ENCODE measurements around the gene DCXR. TPM values are rescaled to one million over a fixed set of nuclear protein-coding genes. Genes with fewer than 3 reads are reported as not detected.
A peak's percentile ranks its signal among the peaks of the same experiment; 100 is the strongest.

Gene DCXR
- total and polyA plus RNA-seq, 2 of the 13 experiments (the other 11 are each of a cell fraction or from before 2014, with no cell fraction given), result 287 to 311 TPM

GRCh38 chr17:82081546-82081945 is 44.0 kb upstream of the DCXR start:
- Histone ChIP-seq H3K27me3 (ENCODE audit: control insufficient read depth in 1 of 2, insufficient read depth in 2 of 2, low read length in 2 of 2) (no peaks in the 10 kb centered on the region), H2AFZ (ENCODE audit: low read length) (no peak overlapping the region), H3K4me3 (replicated peaks in 1 of 3; ENCODE audit: insufficient read depth in 1 of 3, low read depth in 2 of 3, low read length in 3 of 3) (no peak overlapping the region), H3K27ac (ENCODE audit: extremely low read length, insufficient read depth, low read length) (no peak overlapping the region), H3K79me2 (ENCODE audit: insufficient read depth, low read length) (no peaks in the 10 kb centered on the region), H3K9ac (ENCODE audit: insufficient read depth, low read depth, low read length) (no peak overlapping the region), H4K20me1 (ENCODE audit: insufficient read depth, low read length) (peaks cover 53% of the 10 kb centered on the region), H3K36me3 (replicated peaks in 1 of 2; ENCODE audit: control insufficient read depth in 1 of 2, insufficient read depth in 2 of 2, low read length in 2 of 2) (peaks cover 67 to 80% of the 10 kb centered on the region in 2 experiments), H3K4me2 (ENCODE audit: low read depth, low read length) (no peak overlapping the region), H3K9me3 (ENCODE audit: low read length) (no peaks in the 10 kb centered on the region), H3K4me1 (ENCODE audit: insufficient read depth, low read length) (no peaks in the 10 kb centered on the region)
- no TSS peak for BruUV-seq (replicated peaks)
- FAIRE-seq (no peak), DNase-seq (ENCODE audit: low spot score) (no peak), ATAC-seq (no peak)
- ChIA-PET POLR2A (interaction anchor here (1.2 kb wide), 1 partner anchor 18 kb away, joined by 3 read pairs; no protein-coding TSS in a partner anchor), CTCF (ENCODE audit: low intra/inter-chr PET ratio, low total read pairs) (no interaction called here)
- WGBS (ENCODE audit: low lambda C conversion rate), result 96% methylated on average over 18 of the region's 20 CpGs
- in situ Hi-C loops (cut with HindIII; ENCODE audit: extremely low pct_ligation_motif_present, low pct_unique_long_range_greater_than_20kb) (no loop called here), intact Hi-C loops (cut with micrococcal nuclease; ENCODE audit: unreplicated experiment) (no loop called here)
- TF ChIP-seq REST (IDR thresholded peaks at IDR 0.05; ENCODE audit: borderline replicate concordance in 1 of 2, low read depth in 1 of 2, low read length in 2 of 2) (no peak), GTF3A (CRISPR knock-in tag; conservative IDR thresholded peaks at IDR 0.05) (no peak), POLR2A (IDR thresholded peaks at IDR 0.05; ENCODE audit: insufficient read depth in 1 of 2, low read depth in 2 of 2, low read length in 2 of 2) (0 out of 4 replicates have a peak, but pooled peaks have one; percentile 9 to 12), NFIB (CRISPR knock-in tag; IDR thresholded peaks at IDR 0.05; ENCODE audit: borderline replicate concordance) (no peak), RBFOX2 (IDR thresholded peaks at IDR 0.05; ENCODE audit: low read depth, low read length) (no peak), ZNF354B (CRISPR knock-in tag; IDR thresholded peaks at IDR 0.05) (no peak), ZNF30 (CRISPR knock-in tag; IDR thresholded peaks at IDR 0.05) (0 out of 2 replicates have a peak, but pooled peaks have one; percentile 51), ZSCAN31 (CRISPR knock-in tag; IDR thresholded peaks at IDR 0.05; ENCODE audit: low read depth) (no peak), HNRNPL (IDR thresholded peaks at IDR 0.05; ENCODE audit: low read depth, low read length) (0 out of 2 replicates have a peak, but pooled peaks have one; percentile 31), MAX (IDR thresholded peaks at IDR 0.05) (no peak), ZNF256 (CRISPR knock-in tag; conservative IDR thresholded peaks at IDR 0.05) (no peak)
- TF ChIP-seq, protein P1, sequence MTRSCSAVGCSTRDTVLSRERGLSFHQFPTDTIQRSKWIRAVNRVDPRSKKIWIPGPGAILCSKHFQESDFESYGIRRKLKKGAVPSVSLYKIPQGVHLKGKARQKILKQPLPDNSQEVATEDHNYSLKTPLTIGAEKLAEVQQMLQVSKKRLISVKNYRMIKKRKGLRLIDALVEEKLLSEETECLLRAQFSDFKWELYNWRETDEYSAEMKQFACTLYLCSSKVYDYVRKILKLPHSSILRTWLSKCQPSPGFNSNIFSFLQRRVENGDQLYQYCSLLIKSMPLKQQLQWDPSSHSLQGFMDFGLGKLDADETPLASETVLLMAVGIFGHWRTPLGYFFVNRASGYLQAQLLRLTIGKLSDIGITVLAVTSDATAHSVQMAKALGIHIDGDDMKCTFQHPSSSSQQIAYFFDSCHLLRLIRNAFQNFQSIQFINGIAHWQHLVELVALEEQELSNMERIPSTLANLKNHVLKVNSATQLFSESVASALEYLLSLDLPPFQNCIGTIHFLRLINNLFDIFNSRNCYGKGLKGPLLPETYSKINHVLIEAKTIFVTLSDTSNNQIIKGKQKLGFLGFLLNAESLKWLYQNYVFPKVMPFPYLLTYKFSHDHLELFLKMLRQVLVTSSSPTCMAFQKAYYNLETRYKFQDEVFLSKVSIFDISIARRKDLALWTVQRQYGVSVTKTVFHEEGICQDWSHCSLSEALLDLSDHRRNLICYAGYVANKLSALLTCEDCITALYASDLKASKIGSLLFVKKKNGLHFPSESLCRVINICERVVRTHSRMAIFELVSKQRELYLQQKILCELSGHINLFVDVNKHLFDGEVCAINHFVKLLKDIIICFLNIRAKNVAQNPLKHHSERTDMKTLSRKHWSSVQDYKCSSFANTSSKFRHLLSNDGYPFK (CRISPR knock-in tag; IDR thresholded peaks at IDR 0.05; ENCODE audit: borderline replicate concordance), result no peak
- TF ChIP-seq, protein P2, sequence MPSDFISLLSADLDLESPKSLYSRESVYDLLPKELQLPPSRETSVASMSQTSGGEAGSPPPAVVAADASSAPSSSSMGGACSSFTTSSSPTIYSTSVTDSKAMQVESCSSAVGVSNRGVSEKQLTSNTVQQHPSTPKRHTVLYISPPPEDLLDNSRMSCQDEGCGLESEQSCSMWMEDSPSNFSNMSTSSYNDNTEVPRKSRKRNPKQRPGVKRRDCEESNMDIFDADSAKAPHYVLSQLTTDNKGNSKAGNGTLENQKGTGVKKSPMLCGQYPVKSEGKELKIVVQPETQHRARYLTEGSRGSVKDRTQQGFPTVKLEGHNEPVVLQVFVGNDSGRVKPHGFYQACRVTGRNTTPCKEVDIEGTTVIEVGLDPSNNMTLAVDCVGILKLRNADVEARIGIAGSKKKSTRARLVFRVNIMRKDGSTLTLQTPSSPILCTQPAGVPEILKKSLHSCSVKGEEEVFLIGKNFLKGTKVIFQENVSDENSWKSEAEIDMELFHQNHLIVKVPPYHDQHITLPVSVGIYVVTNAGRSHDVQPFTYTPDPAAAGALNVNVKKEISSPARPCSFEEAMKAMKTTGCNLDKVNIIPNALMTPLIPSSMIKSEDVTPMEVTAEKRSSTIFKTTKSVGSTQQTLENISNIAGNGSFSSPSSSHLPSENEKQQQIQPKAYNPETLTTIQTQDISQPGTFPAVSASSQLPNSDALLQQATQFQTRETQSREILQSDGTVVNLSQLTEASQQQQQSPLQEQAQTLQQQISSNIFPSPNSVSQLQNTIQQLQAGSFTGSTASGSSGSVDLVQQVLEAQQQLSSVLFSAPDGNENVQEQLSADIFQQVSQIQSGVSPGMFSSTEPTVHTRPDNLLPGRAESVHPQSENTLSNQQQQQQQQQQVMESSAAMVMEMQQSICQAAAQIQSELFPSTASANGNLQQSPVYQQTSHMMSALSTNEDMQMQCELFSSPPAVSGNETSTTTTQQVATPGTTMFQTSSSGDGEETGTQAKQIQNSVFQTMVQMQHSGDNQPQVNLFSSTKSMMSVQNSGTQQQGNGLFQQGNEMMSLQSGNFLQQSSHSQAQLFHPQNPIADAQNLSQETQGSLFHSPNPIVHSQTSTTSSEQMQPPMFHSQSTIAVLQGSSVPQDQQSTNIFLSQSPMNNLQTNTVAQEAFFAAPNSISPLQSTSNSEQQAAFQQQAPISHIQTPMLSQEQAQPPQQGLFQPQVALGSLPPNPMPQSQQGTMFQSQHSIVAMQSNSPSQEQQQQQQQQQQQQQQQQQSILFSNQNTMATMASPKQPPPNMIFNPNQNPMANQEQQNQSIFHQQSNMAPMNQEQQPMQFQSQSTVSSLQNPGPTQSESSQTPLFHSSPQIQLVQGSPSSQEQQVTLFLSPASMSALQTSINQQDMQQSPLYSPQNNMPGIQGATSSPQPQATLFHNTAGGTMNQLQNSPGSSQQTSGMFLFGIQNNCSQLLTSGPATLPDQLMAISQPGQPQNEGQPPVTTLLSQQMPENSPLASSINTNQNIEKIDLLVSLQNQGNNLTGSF (CRISPR knock-in tag; IDR thresholded peaks at IDR 0.05), result no peak
